ENCODE data around the gene TTC27. TPM values are rescaled to one million over a fixed set of nuclear protein-coding genes. Genes with fewer than 3 reads are reported as not detected.
"Not testable (repeated sequence)": the region's sequence is repeated elsewhere in the genome, so short reads cannot be mapped to it uniquely, and the experiment has no call there.

TTC27 gene
- total RNA-seq, 1 donor from 2014 or later = 24.1 TPM

DNA sequence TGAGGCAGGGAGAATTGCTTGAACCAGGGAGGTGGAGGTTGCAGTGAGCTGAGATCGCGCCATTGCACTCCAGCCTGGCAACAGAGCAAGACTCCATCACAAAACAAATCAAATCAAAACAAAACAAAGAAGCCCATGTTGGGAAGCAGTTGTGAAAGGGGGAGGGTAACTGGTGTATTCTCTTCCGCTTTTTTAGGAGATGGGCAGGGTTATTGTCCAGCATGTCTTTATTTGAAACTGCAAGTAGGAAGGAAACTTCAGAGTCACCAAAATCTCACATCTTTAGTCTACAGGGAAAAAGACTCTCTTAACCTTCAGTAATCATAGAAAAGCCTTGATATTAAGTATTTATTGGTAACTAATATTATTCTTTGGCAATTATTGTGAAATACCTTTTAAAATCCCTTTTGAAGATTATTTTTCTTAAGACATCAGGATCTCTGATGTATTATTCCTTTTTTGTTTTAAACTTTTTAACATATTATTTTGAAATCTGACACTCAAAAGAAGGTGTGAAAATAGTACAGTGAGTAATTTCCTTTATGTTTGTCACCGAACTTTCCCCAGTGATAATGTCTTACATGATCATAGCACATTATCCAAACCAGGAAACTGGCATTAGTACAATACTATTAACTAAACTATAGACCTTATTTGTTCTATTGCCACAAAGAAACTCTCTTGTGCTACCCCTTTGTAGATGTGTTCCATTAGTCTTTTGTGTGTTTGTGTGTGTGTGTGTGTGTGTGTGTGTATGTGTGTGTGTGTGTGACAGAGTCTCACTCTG, 234.6 kb downstream of the TTC27 start:
- H3K36me3 ChIP-seq (ENCODE audit: control insufficient read depth, insufficient read depth, low read length) = no peaks in the 10 kb centered on the region
- DNase-seq (ENCODE audit: low read depth) = no peak
- no peaks in the 10 kb centered on the region for H3K27me3 ChIP-seq (ENCODE audit: control insufficient read depth, insufficient read depth, low read length)
- H3K4me3 ChIP-seq (ENCODE audit: low read depth, low read length) = no peak overlapping the region
- TF ChIP-seq, protein P1, sequence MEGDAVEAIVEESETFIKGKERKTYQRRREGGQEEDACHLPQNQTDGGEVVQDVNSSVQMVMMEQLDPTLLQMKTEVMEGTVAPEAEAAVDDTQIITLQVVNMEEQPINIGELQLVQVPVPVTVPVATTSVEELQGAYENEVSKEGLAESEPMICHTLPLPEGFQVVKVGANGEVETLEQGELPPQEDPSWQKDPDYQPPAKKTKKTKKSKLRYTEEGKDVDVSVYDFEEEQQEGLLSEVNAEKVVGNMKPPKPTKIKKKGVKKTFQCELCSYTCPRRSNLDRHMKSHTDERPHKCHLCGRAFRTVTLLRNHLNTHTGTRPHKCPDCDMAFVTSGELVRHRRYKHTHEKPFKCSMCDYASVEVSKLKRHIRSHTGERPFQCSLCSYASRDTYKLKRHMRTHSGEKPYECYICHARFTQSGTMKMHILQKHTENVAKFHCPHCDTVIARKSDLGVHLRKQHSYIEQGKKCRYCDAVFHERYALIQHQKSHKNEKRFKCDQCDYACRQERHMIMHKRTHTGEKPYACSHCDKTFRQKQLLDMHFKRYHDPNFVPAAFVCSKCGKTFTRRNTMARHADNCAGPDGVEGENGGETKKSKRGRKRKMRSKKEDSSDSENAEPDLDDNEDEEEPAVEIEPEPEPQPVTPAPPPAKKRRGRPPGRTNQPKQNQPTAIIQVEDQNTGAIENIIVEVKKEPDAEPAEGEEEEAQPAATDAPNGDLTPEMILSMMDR (IDR thresholded peaks at IDR 0.05; ENCODE audit: insufficient read depth, low read length, poor library complexity, severe bottlenecking) = no peak

DNA sequence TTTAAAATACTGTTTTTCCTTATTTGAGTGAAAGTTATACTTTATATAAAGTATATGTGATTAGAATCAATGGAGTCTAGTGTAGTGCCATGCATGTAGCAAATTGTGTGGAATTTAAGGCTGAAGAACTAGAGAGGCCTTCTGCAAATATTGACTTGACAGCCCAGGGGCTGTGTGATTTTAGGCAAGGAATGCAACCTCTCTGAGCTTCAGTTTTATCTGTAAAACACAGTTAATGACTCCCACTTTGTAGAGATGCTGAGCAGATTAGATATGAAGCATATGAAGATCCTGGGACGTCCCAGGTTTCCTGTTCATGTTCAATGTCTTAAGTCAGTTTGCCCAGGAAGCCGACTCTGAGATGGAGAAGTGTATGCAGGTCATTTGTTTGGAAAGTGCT, 235.5 kb downstream of the TTC27 start:
- TF ChIP-seq, protein P1 (IDR thresholded peaks at IDR 0.05; ENCODE audit: insufficient read depth, low read length, poor library complexity, severe bottlenecking) = no peak
- DNase-seq (ENCODE audit: low read depth) = no peak
- no peak overlapping the region for H3K4me3 ChIP-seq (ENCODE audit: low read depth, low read length)
- H3K27me3 ChIP-seq (ENCODE audit: control insufficient read depth, insufficient read depth, low read length) = no peaks in the 10 kb centered on the region
- H3K36me3 ChIP-seq (ENCODE audit: control insufficient read depth, insufficient read depth, low read length) = no peaks in the 10 kb centered on the region

DNA sequence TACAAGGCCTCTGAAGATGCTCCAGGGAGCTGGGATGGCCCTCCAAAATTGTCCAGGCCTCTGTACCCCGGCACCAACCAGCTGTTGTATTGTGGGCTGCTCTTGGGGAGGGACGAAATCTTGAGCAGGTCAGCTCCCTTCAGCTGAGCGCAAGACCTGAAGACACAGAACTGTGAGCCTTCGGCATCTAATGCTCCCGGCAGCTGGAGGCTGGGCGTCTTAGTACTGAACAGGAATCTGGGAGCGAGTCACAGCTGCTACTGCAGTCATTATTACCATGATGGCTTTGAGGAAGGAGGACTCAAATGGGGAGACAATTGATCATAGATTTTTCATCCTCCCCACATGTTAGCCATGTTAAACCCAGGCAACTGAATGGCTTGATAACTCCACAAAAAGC, 236.0 kb downstream of the TTC27 start:
- Histone ChIP-seq H3K4me3 (ENCODE audit: low read depth, low read length) (no peak overlapping the region), H3K27me3 (ENCODE audit: control insufficient read depth, insufficient read depth, low read length) (no peaks in the 10 kb centered on the region), H3K36me3 (ENCODE audit: control insufficient read depth, insufficient read depth, low read length) (no peaks in the 10 kb centered on the region)
- DNase-seq (ENCODE audit: low read depth) = no peak
- TF ChIP-seq, protein P1 (IDR thresholded peaks at IDR 0.05; ENCODE audit: insufficient read depth, low read length, poor library complexity, severe bottlenecking) = no peak

DNA sequence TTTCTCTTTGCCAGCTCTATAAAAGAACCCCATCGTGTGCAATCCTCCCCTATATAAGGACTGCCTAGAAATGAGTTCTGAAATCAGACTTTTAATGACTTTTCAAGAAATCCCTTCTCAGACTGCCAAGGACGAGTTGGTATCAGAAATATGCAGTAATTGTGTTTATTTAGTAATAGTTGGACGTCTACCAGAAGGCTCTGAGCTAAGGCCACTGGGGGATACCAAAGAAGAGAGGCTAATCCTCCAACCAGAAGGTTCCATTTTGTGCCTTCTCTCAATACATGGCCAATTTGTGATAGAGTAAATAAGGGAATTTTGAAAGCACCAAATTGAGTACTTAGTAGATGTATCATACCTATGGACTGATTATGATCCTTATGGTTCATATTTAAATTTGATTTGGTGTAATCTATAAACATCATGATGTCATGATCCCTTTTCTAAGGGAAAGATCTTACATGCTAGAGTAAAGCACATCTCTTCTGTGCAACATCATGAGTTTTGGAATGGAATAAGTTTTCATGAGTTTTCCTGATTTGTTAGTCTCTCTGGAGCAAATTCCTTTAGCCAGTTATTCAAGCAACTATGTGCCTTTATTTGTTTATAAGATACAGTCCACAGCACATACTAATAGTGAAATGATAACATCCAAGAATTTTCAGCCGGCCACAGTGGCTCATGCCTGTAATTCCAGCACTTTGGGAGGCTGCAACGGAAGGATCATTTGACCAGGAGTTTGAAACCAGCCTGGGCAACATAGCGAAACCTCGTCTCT, 236.7 kb downstream of the TTC27 start:
- H3K4me3 ChIP-seq (ENCODE audit: low read depth, low read length) = no peak overlapping the region
- TF ChIP-seq, protein P1 (IDR thresholded peaks at IDR 0.05; ENCODE audit: insufficient read depth, low read length, poor library complexity, severe bottlenecking) = no peak
- H3K36me3 ChIP-seq (ENCODE audit: control insufficient read depth, insufficient read depth, low read length) = no peaks in the 10 kb centered on the region
- no peak for DNase-seq (ENCODE audit: low read depth)
- H3K27me3 ChIP-seq (ENCODE audit: control insufficient read depth, insufficient read depth, low read length) = no peaks in the 10 kb centered on the region

DNA sequence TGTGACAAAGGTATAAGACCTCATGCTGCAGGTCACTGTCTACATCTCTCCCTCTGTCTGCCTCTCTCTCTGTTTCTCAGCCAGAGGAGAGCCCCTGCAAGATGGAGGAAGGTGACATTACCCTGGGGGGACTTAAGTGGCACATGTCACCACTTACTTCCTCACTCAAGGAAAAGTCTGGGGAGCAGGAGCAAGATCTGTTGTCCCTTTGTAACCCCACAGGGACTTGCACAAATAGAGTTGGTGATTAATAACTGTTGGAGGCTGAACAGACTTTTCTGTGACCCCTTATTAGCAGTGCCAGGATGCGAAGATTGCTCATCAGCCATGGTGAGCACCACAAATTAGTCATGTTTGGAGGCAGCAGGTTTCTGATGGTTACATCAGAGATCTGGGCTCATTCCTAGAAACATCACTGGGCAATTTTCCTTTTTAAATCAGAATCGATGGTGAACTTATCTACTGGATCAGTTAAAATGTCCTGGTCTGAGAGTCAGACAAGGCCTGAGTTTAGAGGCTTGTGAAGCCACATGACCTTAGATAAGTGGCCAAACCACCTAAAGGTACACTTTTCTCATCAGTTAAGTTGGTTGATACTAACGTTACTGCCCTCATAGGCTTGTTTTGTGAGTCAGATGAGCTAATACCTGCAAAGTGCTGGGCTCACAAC, 237.7 kb downstream of the TTC27 start:
- Histone ChIP-seq H3K36me3 (ENCODE audit: control insufficient read depth, insufficient read depth, low read length) (no peaks in the 10 kb centered on the region), H3K4me3 (ENCODE audit: low read depth, low read length) (no peak overlapping the region), H3K27me3 (ENCODE audit: control insufficient read depth, insufficient read depth, low read length) (no peaks in the 10 kb centered on the region)
- TF ChIP-seq, protein P1 (IDR thresholded peaks at IDR 0.05; ENCODE audit: insufficient read depth, low read length, poor library complexity, severe bottlenecking) = no peak
- peak; percentile 74 for DNase-seq (ENCODE audit: low read depth)

DNA sequence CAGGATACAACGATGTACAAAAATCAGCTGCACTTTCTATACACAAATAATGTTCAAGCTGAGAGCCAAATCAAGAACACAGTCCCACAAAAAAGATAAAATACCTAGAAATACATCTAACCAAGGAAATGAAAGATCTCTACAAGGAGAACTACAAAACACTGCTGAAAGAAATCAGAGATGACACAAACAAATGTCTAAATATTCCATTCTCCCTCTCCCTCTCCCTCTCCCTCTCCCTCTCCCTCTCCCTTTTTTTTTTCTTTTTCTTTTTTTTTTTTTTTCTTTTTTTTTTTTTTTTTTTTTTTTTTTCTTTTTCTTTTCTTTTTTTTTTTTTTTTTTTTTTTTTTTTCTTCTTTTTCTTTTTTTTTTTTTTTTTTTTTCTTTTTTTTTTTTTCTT, 238.6 kb downstream of the TTC27 start:
- H3K27me3 ChIP-seq (ENCODE audit: control insufficient read depth, insufficient read depth, low read length); DNase-seq (ENCODE audit: low read depth); H3K36me3 ChIP-seq (ENCODE audit: control insufficient read depth, insufficient read depth, low read length); H3K4me3 ChIP-seq (ENCODE audit: low read depth, low read length): not testable (repeated sequence)

Measured in kidney epithelial cell (primary cell).